HAP-1 (cell line): ENCODE data around the gene PPP1R27.

Experiments used
- DNase-seq, 2 experiments: peaks; one replicate each; pipeline ENCODE4 v3.0.0-alpha.2; 2016 to 2020; ENCODE audit warnings: low spot score in 2 of 2
- H3K27me3 ChIP-seq: fragments of 250-450 bp; sonication (Bioruptor Pico); 2 replicates; pipeline ENCODE4 v1.5.1; 2020; ENCODE audit warnings: low read depth, mild to moderate bottlenecking, moderate library complexity
- H3K36me3 ChIP-seq: fragments of 250-450 bp; sonication (Bioruptor Pico); replicated peaks from 2 replicates; pipeline ENCODE4 v1.5.1; 2020; ENCODE audit warnings: mild to moderate bottlenecking
- H3K4me1 ChIP-seq: fragments of 250-450 bp; sonication (Bioruptor Pico); 2 replicates; pipeline ENCODE4 v1.5.1; 2020; ENCODE audit warnings: mild to moderate bottlenecking
- H3K4me3 ChIP-seq: fragments of 250-450 bp; sonication (Bioruptor Pico); 2 replicates; pipeline ENCODE4 v1.5.1; 2020; ENCODE audit warnings: mild to moderate bottlenecking, moderate library complexity
- H3K9me3 ChIP-seq: fragments of 250-450 bp; sonication (Bioruptor Pico); 2 replicates; pipeline ENCODE4 v1.5.1; 2020; ENCODE audit warnings: mild to moderate bottlenecking, moderate library complexity
- in situ Hi-C: fragments of 300-500 bp; cut with MboI; formaldehyde crosslinking; loops from 3 replicates; pipeline ENCODE4 v1.14.3; 2020; ENCODE audit warnings: low sequenced_read_pairs, inconsistent platforms, mixed read lengths

Gene PPP1R27

GRCh38 chr17:81805707-81806460 is 29.0 kb downstream of the PPP1R27 start:
- H3K4me1 ChIP-seq, result no peaks in the 10 kb centered on the region
- DNase-seq, result no peak
- peaks cover 66% of the 10 kb centered on the region for H3K27me3 ChIP-seq
- no peaks in the 10 kb centered on the region for H3K36me3 ChIP-seq
- no peak overlapping the region for H3K4me3 ChIP-seq
- H3K9me3 ChIP-seq, result no peaks in the 10 kb centered on the region
- in situ Hi-C loops, result no loop called here

DNA sequence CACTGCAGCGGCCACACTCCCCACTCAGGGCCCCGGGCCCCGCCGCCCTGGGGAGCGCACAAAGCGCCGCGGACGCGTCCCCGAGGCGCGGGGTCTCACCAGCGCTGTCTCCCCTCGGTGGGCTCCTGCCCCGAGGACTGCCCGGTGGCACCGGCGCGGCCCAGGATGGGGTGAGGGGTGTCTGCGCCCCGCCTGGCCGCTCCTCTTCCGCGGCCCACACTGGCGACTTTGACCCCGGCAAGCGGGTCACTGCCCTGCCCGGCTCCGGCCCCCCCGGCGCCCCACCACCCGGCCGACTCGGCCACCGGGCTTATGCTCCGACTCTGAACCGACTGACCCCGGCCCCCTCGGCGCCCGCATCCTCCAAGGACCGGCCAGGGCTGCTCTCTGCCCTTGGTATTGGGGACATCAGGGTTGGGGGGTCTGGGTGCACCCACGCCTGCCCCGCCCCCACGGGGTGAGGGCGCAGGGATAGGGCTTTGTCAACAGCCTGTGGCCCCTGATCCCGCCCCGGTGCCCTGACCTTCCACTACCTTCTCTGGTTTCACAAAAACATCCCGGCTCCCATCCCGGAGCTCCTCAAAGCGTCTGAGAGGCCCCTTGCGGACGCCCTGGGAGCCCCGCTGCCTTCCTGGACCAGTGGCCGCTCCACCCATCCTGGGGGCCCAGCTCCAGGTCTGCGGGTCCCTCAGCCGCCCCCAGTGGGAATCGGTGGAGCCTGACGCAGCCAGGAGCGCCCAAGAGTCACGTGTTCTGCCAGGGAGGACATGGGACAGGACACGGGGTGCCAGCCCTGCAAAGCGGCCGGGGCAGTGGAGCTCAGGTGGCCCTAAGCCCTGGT is 30.1 kb downstream of the PPP1R27 start:
- peaks cover 68% of the 10 kb centered on the region for H3K27me3 ChIP-seq
- DNase-seq, result no peak
- no peaks in the 10 kb centered on the region for H3K4me1 ChIP-seq
- no peaks in the 10 kb centered on the region for H3K36me3 ChIP-seq
- in situ Hi-C loops, result no loop called here
- H3K4me3 ChIP-seq, result no peak overlapping the region
- H3K9me3 ChIP-seq, result no peaks in the 10 kb centered on the region

GRCh38 chr17:81803728-81804558 is 30.9 kb downstream of the PPP1R27 start, which contains the start of gene GCGR:
Gene GCGR, plus strand, starts transcription at chr17:81804150. Its CDS starts 4,869 bp downstream, at chr17:81809019.
- Histone ChIP-seq H3K36me3 (no peaks in the 10 kb centered on the region), H3K4me1 (no peaks in the 10 kb centered on the region), H3K27me3 (peaks cover 67% of the 10 kb centered on the region), H3K4me3 (no peak within 1 kb of the TSS), H3K9me3 (no peaks in the 10 kb centered on the region)
- in situ Hi-C loops, result no loop called here
- no peak for DNase-seq

- no peaks in the 10 kb centered on the region for H3K9me3 ChIP-seq
- DNase-seq, result no peak
- H3K36me3 ChIP-seq, result no peaks in the 10 kb centered on the region
- in situ Hi-C loops, result no loop called here
- no peaks in the 10 kb centered on the region for H3K4me1 ChIP-seq
- H3K4me3 ChIP-seq, result no peak overlapping the region
- H3K27me3 ChIP-seq, result peaks cover 60% of the 10 kb centered on the region
Measured at GRCh38 chr17:81802856-81803643, 31.8 kb downstream of the PPP1R27 start.

DNA sequence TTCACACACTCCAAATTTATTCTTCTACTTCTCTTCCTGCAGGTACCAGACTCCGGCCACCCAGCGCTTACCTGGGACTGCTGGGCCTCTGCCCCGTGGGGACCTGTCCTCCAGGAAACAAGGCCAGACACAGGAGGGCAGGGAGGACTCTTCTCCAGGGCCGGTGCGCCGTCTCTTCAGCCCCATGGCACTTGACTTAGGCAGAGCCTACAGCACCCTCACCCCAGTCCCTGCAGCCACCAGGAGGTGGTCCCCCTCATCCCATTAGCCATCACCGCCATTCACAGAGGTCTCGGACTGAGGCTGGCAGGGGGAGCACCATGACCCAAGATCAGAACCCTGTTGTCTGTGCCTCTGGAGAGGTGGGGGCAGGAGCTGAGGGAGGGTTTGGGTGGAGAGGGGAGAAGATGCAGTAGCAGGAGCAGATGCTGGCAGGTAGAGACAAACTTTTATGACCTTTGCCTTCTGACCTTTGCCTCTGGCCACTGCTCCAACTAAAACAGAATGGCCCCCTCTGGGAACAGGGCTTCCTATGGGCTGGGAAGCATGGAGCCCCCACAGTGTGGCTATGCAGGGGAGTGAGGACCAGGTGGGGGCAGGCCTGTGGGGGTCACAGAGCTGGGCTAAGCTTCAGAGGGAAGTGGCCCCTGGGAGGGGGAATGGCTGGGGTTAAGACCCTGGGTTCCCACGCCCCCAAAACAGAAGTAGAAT is 32.6 kb downstream of the PPP1R27 start:
- peaks cover 52% of the 10 kb centered on the region for H3K27me3 ChIP-seq
- no peaks in the 10 kb centered on the region for H3K36me3 ChIP-seq
- H3K9me3 ChIP-seq, result no peaks in the 10 kb centered on the region
- DNase-seq, result no peak
- H3K4me3 ChIP-seq, result no peak overlapping the region
- in situ Hi-C loops, result no loop called here
- no peaks in the 10 kb centered on the region for H3K4me1 ChIP-seq

DNA sequence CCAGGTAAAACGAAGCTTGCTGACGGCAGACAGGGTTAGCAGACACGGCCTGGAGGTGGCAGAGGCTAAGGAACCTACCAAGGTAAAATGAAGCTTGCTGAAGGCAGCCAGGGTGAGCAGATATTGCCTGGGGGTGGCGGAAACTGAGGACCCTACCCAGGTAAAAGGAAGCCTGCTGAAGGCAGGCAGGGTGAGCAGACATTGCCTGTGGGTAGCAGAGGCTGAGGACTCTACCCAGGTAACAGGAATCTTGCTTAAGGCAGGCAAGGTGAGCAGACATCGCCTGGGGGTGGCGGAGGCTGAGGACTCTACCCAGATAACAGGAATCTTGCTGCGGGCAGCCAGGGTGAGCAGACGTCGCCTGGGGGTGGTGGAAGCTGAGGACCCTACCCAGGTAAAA is 33.5 kb downstream of the PPP1R27 start:
- in situ Hi-C loops, result no loop called here
- no peak for DNase-seq
- Histone ChIP-seq H3K36me3 (no peaks in the 10 kb centered on the region), H3K9me3 (no peaks in the 10 kb centered on the region), H3K4me1 (no peaks in the 10 kb centered on the region), H3K4me3 (no peak overlapping the region), H3K27me3 (peaks cover 43% of the 10 kb centered on the region)

GRCh38 chr17:81794509-81794908 is 40.3 kb downstream of the PPP1R27 start:
- H3K27me3 ChIP-seq, result no peaks in the 10 kb centered on the region
- DNase-seq, result no peak
- H3K9me3 ChIP-seq, result no peaks in the 10 kb centered on the region
- H3K4me3 ChIP-seq, result no peak overlapping the region
- no peaks in the 10 kb centered on the region for H3K36me3 ChIP-seq
- in situ Hi-C loops, result no loop called here
- no peaks in the 10 kb centered on the region for H3K4me1 ChIP-seq

GRCh38 chr17:81794074-81794476 is 40.8 kb downstream of the PPP1R27 start:
- Histone ChIP-seq H3K9me3 (no peaks in the 10 kb centered on the region), H3K4me3 (no peak overlapping the region), H3K36me3 (no peaks in the 10 kb centered on the region), H3K4me1 (no peaks in the 10 kb centered on the region), H3K27me3 (no peaks in the 10 kb centered on the region)
- DNase-seq, result no peak
- in situ Hi-C loops, result no loop called here

GRCh38 chr17:81792675-81793615 is 41.9 kb downstream of the PPP1R27 start:
- in situ Hi-C loops, result no loop called here

More at GRCh38 chr17:81792675-81793615, 41.9 kb downstream of the PPP1R27 start:
- Histone ChIP-seq H3K27me3 (no peaks in the 10 kb centered on the region), H3K4me3 (no peak overlapping the region), H3K36me3 (no peaks in the 10 kb centered on the region), H3K4me1 (no peaks in the 10 kb centered on the region), H3K9me3 (no peaks in the 10 kb centered on the region)
- DNase-seq, result no peak
